Measurements from ENCODE around the gene SH2D4B.
A peak's percentile ranks its signal among the peaks of the same experiment; 100 is the strongest.

Gene SH2D4B

DNA sequence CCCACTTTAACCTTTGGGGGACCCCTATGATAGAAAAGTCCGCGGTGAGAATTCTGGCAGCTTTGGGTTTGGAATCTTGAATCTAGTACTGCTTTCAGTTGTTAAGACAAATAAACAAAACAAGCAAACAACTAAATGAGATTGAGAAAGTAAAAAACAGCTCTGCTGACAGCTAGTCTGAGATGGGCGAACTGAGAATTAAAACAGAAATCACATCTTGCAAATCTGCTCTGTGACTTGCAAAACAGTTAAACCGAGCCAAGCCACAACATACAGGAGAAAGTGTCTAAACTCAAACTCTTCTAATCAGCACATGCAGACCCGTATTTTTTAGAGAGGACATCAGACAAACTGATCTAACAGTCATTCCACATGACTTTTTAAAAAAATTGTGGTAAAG is 110.4 kb downstream of the SH2D4B start:
- no peak for DNase-seq

DNA sequence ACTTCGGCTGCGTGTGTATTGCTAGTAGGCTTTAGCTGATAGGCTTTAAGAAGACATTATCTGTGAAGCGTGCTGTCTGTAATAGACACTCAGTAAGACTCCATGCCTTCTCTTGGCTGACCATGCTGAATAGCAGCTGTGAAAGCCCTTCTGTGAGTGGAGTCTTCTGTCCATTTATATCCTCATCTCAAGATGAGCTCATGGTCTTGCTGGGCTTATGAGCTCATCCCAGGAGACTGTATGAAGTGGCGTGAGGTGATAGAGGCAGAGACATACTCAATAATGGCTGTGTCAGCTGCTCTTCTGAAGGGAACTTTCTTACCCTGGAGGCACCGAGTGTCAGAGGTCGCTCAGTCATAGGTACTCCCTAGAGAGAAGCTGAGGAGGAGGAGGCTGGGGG is 111.5 kb downstream of the SH2D4B start:
- no peak for DNase-seq

DNA sequence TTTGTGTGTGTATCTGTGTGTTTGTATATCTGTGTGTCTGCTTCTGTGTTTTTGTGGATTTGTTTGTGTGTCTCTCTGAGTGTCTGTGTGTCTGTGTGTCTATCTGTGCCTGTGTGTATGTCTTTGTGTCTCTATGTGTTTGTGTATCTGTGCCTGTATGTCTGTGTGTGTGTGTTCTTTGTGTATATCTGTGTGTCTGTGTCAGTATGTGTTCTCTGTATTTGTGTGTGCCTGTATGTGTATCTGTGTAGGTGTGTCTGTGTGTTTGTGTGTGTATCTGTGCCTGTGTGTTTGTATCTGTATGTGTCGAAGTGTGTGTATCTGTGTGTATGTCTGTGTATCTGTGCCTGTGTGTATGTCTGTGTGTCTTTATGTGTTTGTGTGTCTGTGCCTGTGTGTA is 118.2 kb downstream of the SH2D4B start:
- DNase-seq, result no peak

DNA sequence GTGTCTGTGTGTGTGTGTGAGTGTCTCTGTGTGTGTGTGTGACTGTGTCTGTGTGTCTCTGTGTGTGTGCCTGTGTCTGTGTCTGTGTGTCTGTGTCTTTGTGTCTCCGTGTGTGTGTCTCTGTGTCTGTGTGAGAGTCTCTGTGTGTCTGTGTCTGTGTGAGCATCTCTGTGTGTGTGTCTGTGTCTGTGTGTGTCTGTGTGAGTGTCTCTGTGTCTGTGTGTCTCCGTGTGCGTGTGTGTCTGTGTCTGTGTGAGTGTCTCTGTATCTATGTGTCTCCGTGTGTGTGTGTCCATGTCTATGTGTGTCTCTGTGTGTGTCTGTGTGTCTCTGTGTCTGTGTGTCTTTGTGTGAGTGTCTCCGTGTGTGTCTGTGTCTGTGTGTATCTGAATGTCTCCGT is 120.4 kb downstream of the SH2D4B start:
- DNase-seq, result no peak

DNA sequence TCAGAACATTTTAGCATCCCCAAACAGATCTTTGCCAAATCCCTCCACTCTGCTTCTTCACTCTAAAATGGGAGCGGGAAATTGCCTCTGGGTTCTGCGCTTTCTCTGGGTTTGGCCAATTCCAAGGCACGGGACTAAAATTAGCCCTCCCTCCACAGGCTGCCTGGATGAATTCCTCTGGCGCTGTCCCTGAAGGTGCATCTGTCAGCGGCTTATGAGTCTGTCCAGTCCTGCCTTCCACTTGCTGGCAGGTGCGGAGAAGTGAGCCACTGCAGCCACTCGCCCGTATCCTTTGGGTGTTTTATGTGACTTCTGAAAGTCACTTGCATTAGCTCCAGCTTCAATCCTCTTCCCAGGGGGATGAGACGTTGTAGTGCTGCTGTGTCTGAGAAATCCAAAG is 121.6 kb downstream of the SH2D4B start:
- no peak for DNase-seq

DNA sequence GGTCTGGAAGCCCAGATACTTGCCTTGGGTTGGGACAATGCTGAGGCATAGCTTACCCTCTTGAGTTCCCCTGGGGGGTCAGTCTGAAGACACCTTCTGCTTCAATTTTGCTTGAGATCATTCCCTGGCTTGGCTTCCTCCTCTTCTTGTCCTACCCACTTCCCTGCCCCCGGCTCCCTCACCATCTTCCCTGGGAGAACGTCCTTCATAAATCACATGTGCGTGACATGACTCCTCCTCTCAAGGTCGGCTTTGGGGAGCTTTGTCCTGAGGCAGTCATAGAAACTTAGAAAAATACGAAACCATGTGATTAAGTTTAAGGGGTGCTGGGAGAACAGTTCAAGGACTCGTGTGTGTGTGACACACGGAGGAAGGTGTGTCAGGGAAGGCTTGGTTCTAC is 122.6 kb downstream of the SH2D4B start:
- no peak for DNase-seq

DNA sequence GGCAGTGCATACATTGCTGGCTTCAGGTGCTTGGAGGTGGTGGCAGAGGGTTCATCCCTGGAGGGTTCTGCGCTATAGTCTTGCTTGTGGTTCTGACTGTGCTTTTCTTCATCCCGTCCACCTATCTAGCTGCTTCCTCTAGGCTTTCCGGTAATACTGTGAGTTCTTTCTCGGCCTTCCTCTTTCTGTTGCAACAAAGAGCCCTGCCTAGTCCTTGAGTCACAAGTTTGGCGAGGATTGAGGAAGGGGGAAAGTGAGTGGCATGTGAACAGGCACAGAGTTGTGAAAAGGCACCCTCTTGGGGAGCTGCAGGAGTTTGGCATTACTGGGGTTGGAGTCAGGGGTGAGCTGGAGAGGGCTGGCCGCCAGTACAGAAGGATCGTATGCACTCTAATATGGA is 123.0 kb downstream of the SH2D4B start:
- no peak for DNase-seq

DNA sequence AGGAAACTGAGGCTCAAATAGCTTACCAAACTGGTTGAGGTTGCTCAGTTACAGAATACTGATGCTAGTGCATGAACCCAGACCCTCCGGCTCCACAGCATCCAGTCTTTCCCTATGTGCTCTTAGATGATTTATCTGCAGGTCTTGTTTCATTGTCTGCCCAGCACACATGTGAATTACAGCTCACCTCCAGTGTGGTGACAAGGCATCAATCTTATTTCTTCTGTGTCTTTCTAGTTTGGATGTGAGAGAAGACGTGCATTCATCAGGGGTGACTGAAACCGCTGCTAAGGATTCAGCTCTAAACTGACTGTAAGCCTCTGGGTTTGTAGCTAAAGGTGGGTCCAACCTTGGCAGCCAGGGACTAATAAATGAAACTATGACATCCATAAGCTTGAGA is 123.8 kb downstream of the SH2D4B start:
- no peak for DNase-seq

DNA sequence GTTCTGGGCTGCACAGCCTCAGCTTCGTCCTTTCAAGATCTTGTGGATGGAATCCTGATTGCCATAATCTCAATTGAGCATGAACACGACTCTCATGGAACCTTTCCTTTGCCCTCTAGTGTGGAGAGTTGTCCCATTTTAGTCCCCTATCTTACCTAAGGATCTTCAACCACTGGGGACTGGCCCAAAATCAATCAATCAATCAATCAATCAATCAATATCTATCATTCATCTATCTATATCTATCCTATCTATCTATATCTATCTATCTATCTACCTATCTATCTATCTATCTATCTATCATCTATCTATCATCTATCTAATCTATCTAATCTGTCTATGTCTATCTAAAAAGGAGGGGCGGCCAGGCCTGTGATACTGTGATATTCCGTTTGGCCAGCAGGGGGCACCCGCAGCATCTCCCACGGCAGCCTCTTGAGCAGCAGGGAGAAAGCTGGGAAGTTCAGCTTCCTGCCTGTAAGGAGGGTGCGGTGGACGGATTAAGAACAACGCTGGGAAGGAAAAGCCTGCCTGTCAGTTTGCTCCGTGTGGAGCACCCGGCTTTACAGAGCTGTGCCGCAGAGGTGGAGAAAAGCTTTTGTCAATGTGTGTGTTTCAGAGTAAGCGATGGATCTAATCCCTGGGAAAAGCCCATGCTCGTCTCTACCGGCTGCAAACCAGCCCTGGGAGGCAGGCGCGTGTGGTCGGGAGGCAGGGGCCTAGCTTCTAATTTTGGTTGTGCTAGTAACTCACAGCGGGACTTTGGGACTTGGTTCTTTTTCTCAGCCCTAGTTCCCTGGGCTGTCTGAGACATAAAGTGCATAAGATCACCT is 124.9 kb downstream of the SH2D4B start:
- peak; percentile 30 for DNase-seq

DNA sequence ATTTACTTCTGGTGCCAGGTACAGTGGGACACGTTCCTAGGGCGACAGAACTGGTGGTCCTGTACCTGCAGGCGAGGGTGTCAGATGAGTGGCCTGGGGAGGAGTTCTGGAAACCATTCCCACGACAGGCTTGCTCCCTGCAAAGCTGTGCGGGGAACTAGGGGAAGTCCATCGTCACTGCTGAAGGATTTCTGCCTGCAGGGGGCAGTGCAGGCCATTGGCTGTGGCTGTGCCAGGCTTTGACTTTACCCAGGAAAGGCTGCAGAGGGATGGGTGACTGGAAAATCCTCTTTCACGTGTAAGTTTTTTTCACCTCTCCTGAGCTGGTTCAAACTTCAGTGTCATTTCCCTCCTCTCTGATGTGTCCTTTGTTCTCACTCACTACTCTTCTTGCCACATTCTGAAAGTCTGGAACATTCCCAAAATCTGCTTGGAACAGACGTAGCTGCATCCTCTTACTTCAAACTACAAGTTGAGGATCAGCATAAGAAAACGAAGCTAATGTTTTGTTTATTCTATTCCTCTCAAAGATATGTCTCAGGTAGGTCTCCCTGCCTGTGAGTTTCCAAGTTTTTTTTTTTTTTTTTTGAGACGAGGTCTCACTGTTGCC is 126.5 kb downstream of the SH2D4B start:
- DNase-seq, result peak; percentile 32

DNA sequence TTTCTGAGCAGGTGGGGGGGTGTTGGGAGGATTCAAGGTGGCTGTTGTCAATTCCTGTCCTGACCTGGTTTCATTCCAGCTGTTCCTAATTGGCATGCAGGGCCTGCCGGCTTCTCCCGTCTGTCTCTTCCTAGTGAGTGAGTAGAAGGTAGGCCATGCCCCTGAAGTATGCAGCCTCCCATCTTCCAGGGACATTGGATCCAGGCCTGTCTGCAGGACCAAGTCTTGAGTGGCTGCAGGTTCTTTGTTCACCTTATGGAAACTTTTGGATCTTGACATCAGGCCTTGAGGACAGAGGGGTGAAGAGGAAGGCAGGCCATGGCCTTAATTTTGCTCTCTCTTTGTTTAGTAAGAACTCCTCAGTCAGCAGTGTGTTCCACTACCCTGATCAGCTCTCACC is 131.8 kb downstream of the SH2D4B start:
- DNase-seq, result no peak

DNA sequence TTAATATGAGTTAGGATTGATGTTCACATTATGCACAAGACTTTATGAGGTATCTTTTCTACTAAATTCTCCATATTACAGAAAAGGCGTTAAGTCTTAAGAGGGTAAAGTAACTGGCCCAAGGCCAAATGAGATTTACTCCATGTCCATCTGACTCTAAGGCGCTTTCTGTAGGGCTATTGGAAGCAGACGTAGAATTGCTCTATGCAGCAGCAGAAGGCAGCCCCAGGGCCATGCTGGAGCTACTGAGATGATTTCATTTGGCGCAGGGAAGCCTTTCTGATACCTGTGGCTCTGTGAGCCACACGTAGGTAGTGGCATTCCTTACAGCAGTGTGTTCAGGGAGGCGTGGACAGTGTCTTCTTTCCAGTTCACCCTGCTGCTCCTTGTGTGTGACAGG is 133.1 kb downstream of the SH2D4B start:
- DNase-seq, result no peak

DNA sequence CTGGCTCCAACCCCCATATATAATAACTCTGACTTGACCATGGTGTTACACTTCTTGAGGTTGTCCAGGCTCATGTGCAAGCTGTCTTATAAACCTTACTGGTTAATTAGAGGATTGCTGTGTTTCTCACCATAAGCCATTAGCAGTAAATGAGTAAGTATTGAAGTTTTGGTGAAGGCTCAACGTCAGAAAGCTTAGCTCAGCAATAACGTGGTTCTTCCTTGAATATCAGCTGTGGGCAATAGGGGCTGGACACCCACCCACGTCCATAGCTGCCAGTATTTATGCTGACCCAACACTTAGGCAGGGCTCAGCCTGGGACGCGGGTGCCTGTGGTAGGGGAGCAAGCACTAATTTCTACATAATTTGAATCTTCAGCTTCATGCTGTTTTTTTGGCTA is 134.1 kb downstream of the SH2D4B start:
- no peak for DNase-seq

DNA sequence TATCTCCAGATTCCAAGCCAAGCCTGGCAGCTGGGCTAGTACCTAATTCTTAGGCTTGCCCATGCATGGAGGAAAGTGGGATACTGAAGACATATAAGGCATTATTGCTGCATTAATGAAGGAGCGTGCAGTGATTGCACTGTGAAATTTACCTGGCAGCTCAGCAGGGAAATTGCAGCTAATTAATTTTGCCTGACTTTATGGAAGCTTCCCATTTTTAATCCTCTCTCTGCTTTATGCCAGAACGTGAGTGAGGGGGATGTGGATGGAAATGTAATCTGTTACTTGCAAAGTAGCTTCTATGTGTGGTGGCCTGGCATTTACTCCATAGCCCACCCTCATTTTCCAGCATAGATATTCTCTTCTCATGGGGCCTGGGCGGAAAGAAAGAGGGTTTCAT is 134.9 kb downstream of the SH2D4B start:
- DNase-seq, result no peak

DNA sequence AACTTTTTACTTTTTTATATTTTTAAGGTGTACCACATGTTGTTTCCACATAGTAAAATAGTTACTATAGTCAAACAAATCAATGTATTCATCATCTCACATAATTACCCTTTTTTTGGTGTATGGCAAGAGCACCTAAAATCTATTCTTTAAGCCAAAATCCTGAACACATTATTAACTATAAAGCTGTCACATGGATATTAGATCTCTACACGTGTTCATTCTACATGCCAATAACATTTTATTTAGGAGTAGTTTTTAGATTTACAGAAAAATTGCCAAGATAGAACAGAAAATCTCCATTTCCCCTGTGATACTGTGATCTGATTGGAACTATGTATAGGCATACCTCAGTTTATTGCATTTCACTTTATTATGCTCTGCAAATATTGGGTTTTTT is 137.1 kb downstream of the SH2D4B start:
- no peak for DNase-seq

DNA sequence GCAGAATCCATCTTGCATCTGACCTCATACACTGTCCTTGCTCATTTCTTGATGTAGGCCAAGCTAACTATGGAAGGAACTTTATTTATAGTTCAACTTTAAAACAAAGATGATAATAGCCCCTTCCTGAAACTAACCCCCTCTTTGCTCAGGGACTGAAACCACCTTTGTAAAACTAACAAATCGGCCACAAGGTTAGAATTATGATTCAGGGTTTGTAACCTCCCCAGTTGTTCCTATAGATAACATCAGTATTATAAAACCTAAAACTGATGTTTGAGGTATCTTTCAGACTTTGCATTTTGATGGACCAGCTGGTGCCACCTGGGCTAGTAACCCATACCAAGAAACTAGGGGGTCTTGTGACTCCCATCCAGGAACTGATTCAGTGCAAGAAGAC is 143.4 kb downstream of the SH2D4B start:
- no peak for DNase-seq

DNA sequence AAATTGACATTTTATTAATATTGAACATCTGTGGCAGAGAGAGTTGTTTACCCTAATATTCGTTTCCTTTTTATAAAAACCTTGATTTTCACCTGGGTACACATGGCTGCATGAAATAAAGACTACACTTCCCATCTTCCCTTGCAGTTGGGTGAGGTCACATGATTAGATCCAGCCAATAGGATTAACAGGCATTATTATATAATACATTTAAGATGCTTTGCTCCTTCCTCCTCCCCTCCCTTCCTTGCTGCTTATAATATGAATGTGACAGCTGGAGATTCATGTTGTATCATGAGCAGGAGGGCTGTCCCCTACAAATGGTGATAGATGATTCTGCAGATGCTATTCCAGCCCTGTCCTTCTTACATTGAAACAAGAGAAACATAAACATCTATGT is 146.6 kb downstream of the SH2D4B start:
- no peak for DNase-seq

DNA sequence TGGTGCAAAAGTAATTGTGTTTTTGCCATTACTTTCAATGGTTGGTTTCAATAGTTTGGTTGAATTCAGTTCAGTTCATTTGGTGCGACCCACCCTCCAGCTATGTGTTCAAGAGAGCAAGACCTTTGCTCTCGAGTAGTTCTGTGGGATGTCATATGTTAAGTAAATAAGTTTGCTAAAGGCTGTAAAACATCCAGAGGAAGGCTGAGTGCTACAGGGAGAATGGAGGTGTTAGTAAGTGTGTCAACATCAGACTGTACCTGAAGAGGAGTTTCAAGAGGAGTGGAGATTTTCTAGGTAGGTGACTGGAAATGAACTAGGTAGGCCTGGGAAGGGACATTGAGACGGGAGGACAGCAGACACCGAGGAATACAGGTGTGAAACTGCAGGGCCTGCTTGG is 147.7 kb downstream of the SH2D4B start:
- no peak for DNase-seq

DNA sequence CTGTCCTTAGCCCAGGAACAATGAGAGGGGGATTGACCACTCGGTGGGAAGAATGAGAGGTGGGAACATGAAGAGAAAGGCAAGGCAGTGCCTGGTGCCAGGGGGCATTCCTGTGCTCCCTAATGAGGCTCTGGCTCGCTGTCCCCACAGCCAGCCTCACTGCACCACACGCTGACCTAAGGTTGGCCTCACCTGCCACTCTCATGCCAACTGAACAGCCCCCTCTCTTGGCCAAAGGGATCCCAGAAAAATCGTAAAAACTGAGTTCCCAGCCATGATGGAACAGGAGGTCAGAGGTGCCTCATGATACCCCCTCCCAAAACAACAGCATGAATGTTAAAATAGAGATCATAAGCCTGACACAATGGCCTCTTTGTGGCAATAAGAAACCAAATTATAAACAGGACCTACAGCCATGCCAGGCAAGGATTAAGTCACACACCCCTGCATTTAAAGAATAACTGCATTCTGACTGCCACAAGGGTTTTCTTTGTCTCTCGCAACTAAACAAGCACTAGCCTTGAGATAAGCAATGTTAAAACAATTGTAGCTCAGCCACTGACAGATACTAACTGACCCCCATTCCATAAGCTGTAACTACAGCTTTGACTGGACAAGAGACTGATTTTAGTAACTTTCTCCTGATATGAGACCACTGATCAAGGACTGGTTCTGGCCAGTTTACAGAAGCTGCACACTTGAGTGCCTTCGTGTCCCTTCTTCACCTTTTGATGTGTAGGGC is 149.2 kb downstream of the SH2D4B start:
- no peak for DNase-seq

DNA sequence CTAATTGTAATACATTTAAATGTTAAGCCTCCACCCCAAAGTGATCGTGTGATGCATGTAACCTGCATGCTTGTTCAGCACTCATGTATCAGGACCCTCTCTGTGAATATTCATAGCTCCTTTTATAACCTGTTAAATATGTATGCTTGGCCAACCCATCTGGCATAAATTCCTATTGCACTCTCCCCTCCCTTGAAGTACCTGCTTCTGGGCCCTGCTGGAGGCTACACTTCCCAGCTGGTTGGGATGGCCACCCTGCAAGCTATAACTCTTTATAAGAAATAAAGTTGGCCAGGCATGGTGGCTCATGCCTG is 149.7 kb downstream of the SH2D4B start:
- no peak for DNase-seq

DNA sequence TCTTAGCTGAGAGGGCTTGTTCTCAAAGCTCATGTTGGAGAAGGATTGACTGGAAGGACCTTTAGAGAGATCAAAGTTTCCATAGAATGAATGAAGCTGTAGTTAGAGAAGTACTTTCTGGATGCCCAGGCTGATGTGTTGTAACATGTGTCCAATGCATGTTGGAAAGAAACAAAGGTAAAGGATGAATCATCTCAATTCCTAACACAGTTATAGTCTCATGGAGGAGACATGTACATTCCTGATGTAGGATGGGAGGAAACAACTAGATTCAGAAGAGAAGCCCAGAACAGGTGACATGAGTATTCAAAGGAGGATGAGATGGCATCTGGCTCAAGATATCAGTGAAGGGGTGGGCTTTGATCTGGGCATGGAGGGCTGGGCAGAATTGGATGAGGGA is 152.7 kb downstream of the SH2D4B start:
- no peak for DNase-seq

DNA sequence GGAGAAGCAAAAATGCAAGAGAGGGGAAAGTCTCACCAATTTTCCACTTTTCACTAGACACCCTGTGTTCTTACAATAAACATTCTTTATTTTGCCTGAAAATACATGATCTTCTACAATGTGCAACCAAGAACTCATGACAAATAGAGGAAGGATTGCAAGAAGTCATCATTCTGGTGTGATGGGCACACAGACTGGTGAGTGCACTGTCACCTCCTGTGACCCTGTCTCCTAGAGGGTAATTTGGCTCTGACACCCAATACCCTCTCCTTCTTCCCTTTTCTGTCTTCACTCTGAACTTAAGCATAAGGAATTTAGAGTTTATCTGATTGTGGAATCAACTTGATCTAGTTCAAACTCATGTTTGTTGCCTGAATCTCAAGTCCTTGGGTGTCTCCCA is 153.7 kb downstream of the SH2D4B start:
- DNase-seq, result no peak

DNA sequence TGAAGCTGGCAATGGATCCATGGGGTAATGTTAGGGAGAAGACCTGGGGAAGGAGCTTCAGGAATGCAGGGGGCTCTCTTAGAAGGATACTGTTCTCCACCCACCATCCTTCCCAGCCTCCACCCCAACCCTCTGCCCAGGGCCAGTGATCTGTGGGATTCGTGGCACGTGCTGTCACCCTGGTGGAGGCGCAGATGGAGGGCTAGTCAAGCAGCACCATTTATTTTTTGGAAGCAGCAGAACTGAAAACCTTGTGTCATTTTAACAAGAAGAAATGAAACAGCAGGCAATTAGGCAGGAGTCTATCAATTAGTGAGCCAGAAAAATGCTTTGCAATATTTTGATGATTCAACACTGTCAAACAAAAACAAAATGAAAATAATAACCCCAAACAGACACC is 155.9 kb downstream of the SH2D4B start:
- no peak for DNase-seq

DNA sequence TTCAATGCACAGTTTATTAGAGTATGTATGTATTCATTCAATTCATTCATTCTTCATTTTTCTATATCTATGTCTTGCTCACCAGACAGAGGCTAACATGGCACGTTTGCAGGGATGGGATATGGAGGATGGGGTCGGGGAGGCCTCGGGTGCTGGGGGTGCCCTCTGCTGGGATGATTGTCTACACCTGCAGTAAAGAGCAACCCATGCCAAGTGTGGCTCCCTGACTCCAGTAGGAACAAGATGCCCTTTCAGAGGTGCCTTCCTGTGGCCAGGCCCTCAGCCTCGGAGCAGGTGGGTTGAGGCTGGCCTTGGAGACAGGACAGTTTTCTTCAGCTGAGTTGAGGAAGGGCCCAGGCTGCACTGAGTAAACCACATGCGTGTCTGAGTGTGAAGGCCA is 157.2 kb downstream of the SH2D4B start:
- DNase-seq, result no peak
